Colonic mucosa (tissue), 4 donors: ENCODE results near the gene XYLB. TPM values are rescaled to one million over a fixed set of nuclear protein-coding genes. Genes with fewer than 3 reads are reported as not detected.

Source experiments
- DNase-seq: peaks from one replicate; pipeline ENCODE4 v3.0.0-alpha.2; 2020
- H3K27ac ChIP-seq: fragments of 200-600 bp; one replicate; pipeline ENCODE4 v1.8.0; 2021
- H3K27me3 ChIP-seq: fragments of 200-600 bp; one replicate; pipeline ENCODE4 v1.8.0; 2021
- H3K36me3 ChIP-seq: fragments of 200-600 bp; one replicate; pipeline ENCODE4 v1.8.0; 2021
- H3K4me1 ChIP-seq: fragments of 200-600 bp; one replicate; pipeline ENCODE4 v1.8.0; 2021; ENCODE audit warnings: mild to moderate bottlenecking
- H3K4me3 ChIP-seq: fragments of 200-600 bp; one replicate; pipeline ENCODE4 v1.8.0; 2021
- H3K9ac ChIP-seq, 2 donors: one replicate each; pipeline ENCODE4 v1.7.0; 2013; ENCODE audit warnings: control low read depth in 2 of 2, low read depth in 2 of 2, low read length in 2 of 2
- H3K9me3 ChIP-seq: fragments of 200-600 bp; one replicate; pipeline ENCODE4 v1.8.0; 2021
- intact Hi-C: fragments of 100-400 bp; cut with DNase I; formaldehyde crosslinking; loops from one replicate; pipeline ENCODE4 v1.14.1; 2022
- total RNA-seq, 2 donors: library from RNA; stranded (reverse); fragmentation: NEBNext Ultra II Directional in 1 of 2; extraction: Animal tissue kit (Norgen Biotek cat#: 25700) in 1 of 2; gene quantifications; one replicate each; pipeline ENCODE4 v1.2.1, GENCODE V29; 2021
- TF ChIP-seq, protein P1 (sequence below): fragments of 200-600 bp; IDR thresholded peaks from one replicate; pipeline ENCODE4 v1.8.0; 2022; ENCODE audit warnings: antibody characterized with exemption, mild to moderate bottlenecking
- donor health status: healthy.
- donor health status: DM: no; HTN: no; CAD: no.
- donor health status: DM: no; HTN: no; CAD: no.

The XYLB gene
- total RNA-seq, 2 donors from 2014 or later = 13.4 to 17.4 TPM

DNA sequence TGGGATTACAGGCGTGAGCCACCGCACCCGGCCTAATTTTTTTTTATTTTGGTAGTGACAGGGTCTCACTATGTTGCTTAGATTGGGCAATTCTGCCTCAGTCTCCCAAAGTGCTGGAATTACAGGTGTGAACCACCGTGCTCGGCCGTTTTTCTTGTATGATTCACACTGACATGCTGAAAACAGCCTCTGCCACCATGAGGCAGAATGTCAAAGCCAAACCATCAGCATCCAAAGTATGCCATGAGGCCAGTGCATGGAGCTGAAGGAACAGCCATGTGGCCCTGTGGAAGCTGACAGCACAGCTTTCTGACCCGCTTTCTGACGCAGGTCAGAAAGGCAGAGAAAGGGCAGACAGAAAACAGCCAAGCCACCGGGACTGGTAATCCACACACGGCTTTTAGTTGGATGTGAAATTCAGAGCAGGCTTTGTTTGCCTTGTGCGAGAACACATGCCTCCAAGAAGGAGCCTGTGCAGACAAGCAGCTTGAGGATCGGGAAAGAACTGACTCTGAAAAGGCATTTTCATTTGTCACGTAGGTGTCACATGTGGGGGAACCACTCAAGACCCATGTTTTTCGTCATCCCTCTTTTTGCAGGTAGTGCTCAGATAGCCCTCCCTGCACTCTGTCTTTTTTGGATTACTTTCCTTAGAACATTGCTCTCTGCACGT, 25.1 kb downstream of the XYLB start:
- intact Hi-C loops = no loop called here
- Histone ChIP-seq H3K4me3 (no peak overlapping the region), H3K36me3 (no peaks in the 10 kb centered on the region), H3K4me1 (no peaks in the 10 kb centered on the region), H3K27me3 (no peaks in the 10 kb centered on the region), H3K9ac (no peak overlapping the region), H3K9me3 (no peaks in the 10 kb centered on the region), H3K27ac (no peak overlapping the region)
- TF ChIP-seq, protein P1, sequence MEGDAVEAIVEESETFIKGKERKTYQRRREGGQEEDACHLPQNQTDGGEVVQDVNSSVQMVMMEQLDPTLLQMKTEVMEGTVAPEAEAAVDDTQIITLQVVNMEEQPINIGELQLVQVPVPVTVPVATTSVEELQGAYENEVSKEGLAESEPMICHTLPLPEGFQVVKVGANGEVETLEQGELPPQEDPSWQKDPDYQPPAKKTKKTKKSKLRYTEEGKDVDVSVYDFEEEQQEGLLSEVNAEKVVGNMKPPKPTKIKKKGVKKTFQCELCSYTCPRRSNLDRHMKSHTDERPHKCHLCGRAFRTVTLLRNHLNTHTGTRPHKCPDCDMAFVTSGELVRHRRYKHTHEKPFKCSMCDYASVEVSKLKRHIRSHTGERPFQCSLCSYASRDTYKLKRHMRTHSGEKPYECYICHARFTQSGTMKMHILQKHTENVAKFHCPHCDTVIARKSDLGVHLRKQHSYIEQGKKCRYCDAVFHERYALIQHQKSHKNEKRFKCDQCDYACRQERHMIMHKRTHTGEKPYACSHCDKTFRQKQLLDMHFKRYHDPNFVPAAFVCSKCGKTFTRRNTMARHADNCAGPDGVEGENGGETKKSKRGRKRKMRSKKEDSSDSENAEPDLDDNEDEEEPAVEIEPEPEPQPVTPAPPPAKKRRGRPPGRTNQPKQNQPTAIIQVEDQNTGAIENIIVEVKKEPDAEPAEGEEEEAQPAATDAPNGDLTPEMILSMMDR = no peak
- DNase-seq = no peak

DNA sequence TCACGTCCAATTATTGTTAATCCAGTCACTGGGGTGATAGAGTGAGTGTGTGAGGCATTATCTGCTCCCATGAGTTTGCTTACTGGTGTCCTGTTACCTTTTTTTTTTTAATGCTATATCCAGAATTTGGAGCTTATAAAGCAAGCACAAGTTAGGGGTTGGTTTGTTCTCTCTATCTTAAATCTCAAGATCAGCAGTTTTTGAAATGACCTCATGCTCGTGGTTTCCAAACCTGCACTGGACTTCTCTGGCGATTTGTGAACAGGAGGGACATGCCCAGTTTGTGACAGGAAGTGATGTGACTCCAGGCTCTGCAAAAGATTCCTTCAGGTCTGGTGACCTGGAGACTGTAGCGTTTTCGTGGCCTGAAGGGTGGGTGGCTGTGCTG, 25.6 kb downstream of the XYLB start:
- Histone ChIP-seq H3K4me1 (no peaks in the 10 kb centered on the region), H3K9me3 (no peaks in the 10 kb centered on the region), H3K27ac (no peak overlapping the region), H3K4me3 (no peak overlapping the region), H3K27me3 (no peaks in the 10 kb centered on the region), H3K36me3 (no peaks in the 10 kb centered on the region), H3K9ac (no peak overlapping the region)
- intact Hi-C loops = no loop called here
- no peak for DNase-seq
- TF ChIP-seq, protein P1 = no peak

DNA sequence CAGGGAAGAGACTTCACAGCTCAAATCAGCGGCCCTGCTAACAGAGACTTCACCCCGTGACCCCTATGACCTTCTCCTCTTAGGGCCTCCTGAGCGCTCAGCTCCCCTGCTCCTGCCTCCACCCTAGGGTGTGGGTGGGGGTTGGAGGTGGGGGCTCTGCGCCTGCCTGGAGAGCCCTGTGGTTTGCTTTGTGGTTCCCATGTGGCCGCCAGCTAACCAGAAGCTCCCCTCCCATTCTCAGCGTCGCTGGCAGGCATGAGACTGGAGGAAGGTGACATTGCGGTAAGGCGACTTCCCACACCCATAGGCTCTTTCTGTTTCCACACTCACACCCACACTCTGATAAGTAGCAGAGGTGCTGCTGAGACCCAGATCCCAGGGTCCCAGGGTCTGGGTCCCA, 27.6 kb downstream of the XYLB start:
- H3K9ac ChIP-seq = no peak overlapping the region
- TF ChIP-seq, protein P1 = no peak
- H3K36me3 ChIP-seq = no peaks in the 10 kb centered on the region
- intact Hi-C loops = no loop called here
- no peaks in the 10 kb centered on the region for H3K9me3 ChIP-seq
- no peak overlapping the region for H3K4me3 ChIP-seq
- H3K4me1 ChIP-seq = no peaks in the 10 kb centered on the region
- H3K27ac ChIP-seq = no peak overlapping the region
- DNase-seq = no peak
- no peaks in the 10 kb centered on the region for H3K27me3 ChIP-seq

DNA sequence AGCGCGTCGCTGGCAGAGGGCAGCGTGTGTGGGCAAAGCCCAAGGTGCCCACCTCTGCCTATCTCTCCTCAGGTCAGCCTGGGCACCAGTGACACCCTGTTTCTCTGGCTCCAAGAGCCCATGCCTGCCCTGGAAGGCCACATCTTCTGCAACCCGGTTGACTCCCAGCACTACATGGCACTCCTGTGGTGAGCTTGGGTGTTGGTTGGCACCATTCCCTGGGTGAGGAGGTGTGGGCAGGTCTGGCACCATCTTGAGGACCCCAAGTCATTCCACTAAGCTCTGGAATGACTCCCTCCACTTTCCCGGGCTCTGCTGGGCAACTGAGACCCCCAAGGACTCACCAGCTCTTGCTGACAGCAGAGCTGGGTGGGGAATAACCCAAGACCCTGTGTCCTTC, 28.5 kb downstream of the XYLB start:
- Histone ChIP-seq H3K9me3 (no peaks in the 10 kb centered on the region), H3K4me3 (no peak overlapping the region), H3K4me1 (no peaks in the 10 kb centered on the region), H3K27me3 (no peaks in the 10 kb centered on the region), H3K27ac (no peak overlapping the region), H3K36me3 (no peaks in the 10 kb centered on the region), H3K9ac (no peak overlapping the region)
- TF ChIP-seq, protein P1 = no peak
- DNase-seq = no peak
- intact Hi-C loops = no loop called here

DNA sequence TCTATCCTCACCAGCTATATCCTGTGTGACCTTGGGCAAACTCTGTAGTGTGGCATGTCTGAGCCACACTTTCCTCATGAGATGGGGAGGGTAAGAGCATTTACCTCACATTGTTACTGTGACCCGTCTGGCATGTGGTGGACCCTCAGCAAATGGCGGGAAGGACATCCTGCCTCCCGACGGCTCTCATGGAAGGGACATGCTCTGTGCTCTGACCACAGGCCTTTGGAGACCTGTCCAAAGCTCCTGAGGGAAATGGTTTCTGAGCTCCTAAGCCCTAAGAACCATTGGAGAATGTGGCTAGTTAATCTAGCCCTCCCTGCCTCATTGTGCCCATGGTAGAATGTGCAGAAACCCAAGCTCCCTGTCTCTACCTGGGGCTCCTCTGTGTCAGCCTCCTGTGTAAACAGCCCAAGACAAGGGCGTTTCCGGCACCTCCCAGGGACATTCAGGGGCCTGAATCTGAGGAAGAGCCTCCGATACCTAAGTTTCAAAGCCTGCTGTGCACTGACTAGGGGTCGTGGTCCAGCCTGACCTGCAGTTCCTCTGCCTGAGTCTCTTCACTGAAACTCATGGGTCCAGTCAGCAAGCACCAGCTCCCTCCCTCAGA, 29.0 kb downstream of the XYLB start:
- intact Hi-C loops = no loop called here
- Histone ChIP-seq H3K4me3 (no peak overlapping the region), H3K27me3 (no peaks in the 10 kb centered on the region), H3K27ac (no peak overlapping the region), H3K36me3 (no peaks in the 10 kb centered on the region), H3K4me1 (no peaks in the 10 kb centered on the region), H3K9me3 (no peaks in the 10 kb centered on the region), H3K9ac (no peak overlapping the region)
- TF ChIP-seq, protein P1 = no peak
- no peak for DNase-seq
